Central memory CD8-positive, alpha-beta T cell (primary cell): ENCODE measurements around the gene WDR20.

Source experiments
- ATAC-seq: fragments of 150-1000 bp; cut with Tn5 transposase; replicated peaks from 2 replicates; pipeline ENCODE4 v1.10.0; 2022; ENCODE audit warnings: mild to moderate bottlenecking, moderate FRiP score, moderate number of reproducible peaks; ENCODE audit not compliant: poor library complexity, severe bottlenecking; ENCODE audit errors: extremely low read depth
- DNase-seq, 2 donors: peaks; one replicate each; pipeline ENCODE4 v3.0.0; 2021; ENCODE audit warnings: low spot score in 2 of 2
- H3K27ac Mint-ChIP-seq: one replicate; pipeline ENCODE4 v1.8.0; 2022; ENCODE audit warnings: low read depth, mild to moderate bottlenecking, moderate library complexity, mixed read lengths
- H3K27me3 Mint-ChIP-seq: one replicate; pipeline ENCODE4 v1.8.0; 2022; ENCODE audit warnings: mixed read lengths
- H3K36me3 Mint-ChIP-seq: one replicate; pipeline ENCODE4 v1.8.0; 2022; ENCODE audit warnings: mild to moderate bottlenecking, moderate library complexity, mixed read lengths; ENCODE audit not compliant: insufficient read depth
- H3K4me1 Mint-ChIP-seq: one replicate; pipeline ENCODE4 v1.8.0; 2022; ENCODE audit warnings: mixed read lengths
- H3K4me3 Mint-ChIP-seq: one replicate; pipeline ENCODE4 v1.8.0; 2022; ENCODE audit warnings: mild to moderate bottlenecking, moderate library complexity, mixed read lengths
- H3K9me3 Mint-ChIP-seq: one replicate; pipeline ENCODE4 v1.8.0; 2022; ENCODE audit warnings: mixed read lengths

WDR20 gene

DNA sequence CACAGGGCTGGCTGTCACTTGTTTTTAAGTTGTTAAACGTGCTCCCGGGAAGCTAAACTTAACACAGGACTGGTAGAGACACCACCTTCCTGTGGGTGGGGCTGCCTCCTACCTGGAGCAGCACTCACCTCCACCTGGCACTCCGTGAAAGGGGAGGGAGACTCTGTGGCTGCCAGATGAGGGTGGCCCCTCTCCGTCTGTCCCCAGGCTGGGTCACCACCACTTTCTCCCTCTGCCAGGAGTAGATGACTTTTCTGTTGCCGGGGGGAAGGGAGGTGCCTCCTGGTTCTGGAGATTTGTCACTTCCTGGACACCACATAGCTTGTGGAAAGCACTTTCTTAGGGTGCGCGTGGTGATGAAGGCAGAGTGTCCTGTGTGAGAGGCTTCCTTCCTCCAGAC lies 81.3 kb downstream of the WDR20 start:
- no peak overlapping the region for H3K27ac Mint-ChIP-seq
- H3K4me1 Mint-ChIP-seq: peaks cover 7% of the 10 kb centered on the region
- H3K9me3 Mint-ChIP-seq: no peaks in the 10 kb centered on the region
- DNase-seq (no peak), ATAC-seq (no peak)
- H3K4me3 Mint-ChIP-seq: no peak overlapping the region
- H3K36me3 Mint-ChIP-seq: peaks cover 11% of the 10 kb centered on the region
- no peaks in the 10 kb centered on the region for H3K27me3 Mint-ChIP-seq

DNA sequence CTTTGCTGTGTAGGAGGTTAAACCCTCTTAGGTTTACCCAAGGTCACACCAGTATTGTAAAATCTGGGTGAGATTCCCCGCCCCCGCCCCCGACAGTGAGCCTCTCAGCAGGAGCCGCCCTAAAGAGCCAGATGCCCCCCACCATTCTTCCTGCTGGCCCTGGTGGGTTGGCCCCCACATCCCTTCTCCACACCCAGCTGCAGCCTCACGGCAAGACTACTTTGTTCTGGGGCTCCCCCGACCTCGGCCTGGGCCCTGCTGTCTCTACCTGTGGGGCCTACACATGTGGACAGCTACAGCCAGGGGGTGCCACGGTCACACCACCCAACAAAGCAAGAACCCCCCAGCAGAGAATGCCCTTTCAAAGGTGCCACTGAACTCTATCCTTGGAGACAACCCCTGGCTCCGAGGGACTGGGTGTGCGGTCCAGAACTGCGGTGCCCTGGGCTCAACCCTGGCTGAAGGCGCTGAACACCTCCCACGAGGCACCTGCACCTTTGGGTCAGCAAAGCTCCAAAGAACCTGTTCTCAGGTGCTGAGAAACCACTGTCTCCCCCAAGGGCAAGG lies 82.4 kb downstream of the WDR20 start:
- no peaks in the 10 kb centered on the region for H3K27me3 Mint-ChIP-seq
- H3K36me3 Mint-ChIP-seq: peaks cover 11% of the 10 kb centered on the region
- ATAC-seq (no peak), DNase-seq (no peak)
- H3K27ac Mint-ChIP-seq: no peak overlapping the region
- no peak overlapping the region for H3K4me3 Mint-ChIP-seq
- no peaks in the 10 kb centered on the region for H3K9me3 Mint-ChIP-seq
- peaks cover 7% of the 10 kb centered on the region for H3K4me1 Mint-ChIP-seq

DNA sequence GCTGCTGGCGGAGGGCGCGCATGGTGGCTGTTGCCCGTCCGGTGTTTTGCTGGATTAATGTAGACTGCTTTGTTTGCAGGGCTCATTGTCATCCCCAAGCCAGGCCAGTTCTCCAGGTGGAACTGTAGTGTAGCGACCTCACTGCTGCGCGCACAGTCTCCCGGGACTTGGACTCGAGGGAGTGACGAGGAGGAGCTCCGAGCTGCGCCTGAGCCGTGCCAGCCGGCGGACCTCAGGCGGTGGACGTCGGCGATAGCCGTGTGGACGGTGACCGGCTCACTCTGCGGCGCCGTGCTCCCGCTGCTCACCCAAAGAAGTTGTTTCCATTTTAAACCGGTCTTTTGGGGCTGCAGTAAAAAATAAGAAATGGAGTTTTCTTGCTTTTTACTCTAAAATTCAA lies 83.1 kb downstream of the WDR20 start:
- no peak overlapping the region for H3K27ac Mint-ChIP-seq
- DNase-seq (no peak), ATAC-seq (no peak)
- H3K36me3 Mint-ChIP-seq: peaks cover 11% of the 10 kb centered on the region
- no peaks in the 10 kb centered on the region for H3K27me3 Mint-ChIP-seq
- H3K4me3 Mint-ChIP-seq: no peak overlapping the region
- H3K9me3 Mint-ChIP-seq: no peaks in the 10 kb centered on the region
- H3K4me1 Mint-ChIP-seq: peaks cover under 1% of the 10 kb centered on the region

DNA sequence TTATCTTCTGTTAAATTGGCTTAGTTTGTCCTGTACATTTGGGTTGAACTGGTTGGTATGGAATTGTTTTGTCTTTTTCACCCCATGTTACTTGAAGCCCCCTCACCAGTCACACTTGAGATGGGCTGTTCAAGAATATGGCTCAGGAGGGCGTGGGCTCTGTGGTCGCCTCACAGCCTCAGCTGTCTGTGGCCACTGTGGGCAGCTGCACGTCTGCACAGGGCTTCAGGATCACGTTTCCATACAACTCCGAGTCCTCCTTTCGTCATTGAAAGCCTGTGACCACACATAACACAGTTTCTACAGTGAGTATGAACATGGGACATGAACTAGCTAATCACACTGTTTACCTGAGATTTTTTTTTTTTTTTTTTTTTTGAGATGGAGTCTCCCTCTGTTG lies 84.0 kb downstream of the WDR20 start:
- Mint-ChIP-seq H3K27ac (no peak overlapping the region), H3K36me3 (peaks cover 11% of the 10 kb centered on the region), H3K4me1 (no peaks in the 10 kb centered on the region), H3K4me3 (no peak overlapping the region), H3K9me3 (no peaks in the 10 kb centered on the region), H3K27me3 (no peaks in the 10 kb centered on the region)
- ATAC-seq (no peak), DNase-seq (no peak)

DNA sequence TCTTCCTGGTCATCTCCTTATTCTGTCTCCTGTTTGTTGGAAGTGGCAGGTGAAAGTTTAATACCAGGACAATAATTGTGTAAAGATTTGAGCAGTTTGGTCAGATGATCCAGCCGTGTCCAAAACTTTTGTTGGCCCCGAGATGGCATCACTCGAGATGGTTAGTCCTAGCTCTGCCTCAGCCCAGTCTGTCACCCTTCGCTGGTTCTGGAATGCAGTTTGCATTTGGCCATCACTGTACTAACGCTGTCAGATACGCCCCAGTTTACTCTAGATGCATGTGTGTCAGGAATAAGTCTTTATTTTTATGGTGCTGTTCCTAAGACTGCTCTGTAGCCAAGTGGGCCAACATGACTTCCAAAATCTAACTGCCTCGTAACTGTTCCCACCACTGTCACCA lies 85.7 kb downstream of the WDR20 start:
- Mint-ChIP-seq H3K36me3 (peaks cover 11% of the 10 kb centered on the region), H3K27me3 (no peaks in the 10 kb centered on the region), H3K27ac (peak overlapping the region; percentile 29), H3K4me1 (no peaks in the 10 kb centered on the region), H3K9me3 (no peaks in the 10 kb centered on the region), H3K4me3 (no peak overlapping the region)
- ATAC-seq: no peak
- DNase-seq: no peak

DNA sequence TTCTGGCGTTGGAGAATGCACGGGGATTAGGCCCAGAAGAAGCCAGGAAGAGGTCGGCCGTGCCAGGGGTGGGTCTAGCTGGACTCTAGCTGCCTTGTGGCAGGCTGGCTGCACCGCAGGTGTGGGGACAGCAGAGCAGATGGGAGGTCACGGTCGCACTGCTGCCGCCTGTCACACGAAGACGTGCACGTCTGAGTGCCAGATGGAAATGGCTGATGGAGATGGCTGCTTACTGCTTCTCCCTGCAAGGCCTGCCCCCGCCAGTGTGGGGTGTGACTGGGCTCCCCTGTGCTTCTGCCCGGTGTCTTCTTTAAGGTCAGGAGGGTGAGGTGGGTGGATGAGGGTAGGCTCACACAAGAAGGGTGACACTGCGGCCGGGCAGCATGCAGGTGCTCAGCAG lies 86.2 kb downstream of the WDR20 start:
- H3K4me1 Mint-ChIP-seq: no peaks in the 10 kb centered on the region
- H3K36me3 Mint-ChIP-seq: peaks cover 11% of the 10 kb centered on the region
- no peak for ATAC-seq
- H3K9me3 Mint-ChIP-seq: no peaks in the 10 kb centered on the region
- no peak overlapping the region for H3K4me3 Mint-ChIP-seq
- H3K27ac Mint-ChIP-seq: peak overlapping the region; percentile 29
- no peak for DNase-seq
- no peaks in the 10 kb centered on the region for H3K27me3 Mint-ChIP-seq

DNA sequence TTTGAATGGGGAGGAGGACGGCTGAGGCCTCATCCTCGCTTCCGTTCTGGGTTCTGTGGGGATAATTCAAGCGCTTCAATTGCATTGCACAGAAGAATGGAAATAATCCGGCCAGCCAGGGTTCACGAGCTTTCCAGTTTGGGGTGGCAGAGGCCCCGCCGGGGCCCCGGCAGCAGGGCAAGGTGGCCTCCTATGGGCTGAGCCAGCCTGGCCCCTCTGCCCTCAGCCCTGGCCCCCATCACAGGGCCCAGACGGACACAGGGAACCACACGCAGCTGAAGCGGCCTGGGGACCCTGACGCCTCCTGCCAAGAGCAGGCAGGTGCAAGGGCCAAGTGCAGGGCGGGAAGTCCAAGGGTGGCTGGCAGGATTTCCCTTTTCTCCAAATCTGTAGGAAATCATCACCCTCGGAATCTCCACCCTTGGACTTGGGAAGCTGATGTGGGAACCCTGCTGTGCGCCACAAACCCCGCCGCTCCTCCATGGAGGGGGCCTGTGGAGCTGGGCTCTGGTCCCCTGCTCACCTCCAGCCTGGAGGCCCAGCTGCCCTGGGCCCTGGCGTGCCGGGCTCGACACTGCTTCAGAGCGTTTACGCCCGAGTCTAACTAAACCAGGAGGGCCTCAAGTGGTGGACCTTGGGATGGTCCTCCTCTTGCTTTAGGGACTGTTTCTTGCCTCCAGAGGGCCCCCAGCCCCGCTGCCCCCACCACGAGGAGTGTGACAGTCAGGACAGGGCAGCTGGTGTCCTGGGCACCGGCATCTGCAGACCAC lies 86.8 kb downstream of the WDR20 start:
- no peak overlapping the region for H3K4me3 Mint-ChIP-seq
- H3K9me3 Mint-ChIP-seq: no peaks in the 10 kb centered on the region
- DNase-seq (no peak), ATAC-seq (no peak)
- H3K4me1 Mint-ChIP-seq: no peaks in the 10 kb centered on the region
- no peak overlapping the region for H3K27ac Mint-ChIP-seq
- no peaks in the 10 kb centered on the region for H3K27me3 Mint-ChIP-seq
- peaks cover 11% of the 10 kb centered on the region for H3K36me3 Mint-ChIP-seq

DNA sequence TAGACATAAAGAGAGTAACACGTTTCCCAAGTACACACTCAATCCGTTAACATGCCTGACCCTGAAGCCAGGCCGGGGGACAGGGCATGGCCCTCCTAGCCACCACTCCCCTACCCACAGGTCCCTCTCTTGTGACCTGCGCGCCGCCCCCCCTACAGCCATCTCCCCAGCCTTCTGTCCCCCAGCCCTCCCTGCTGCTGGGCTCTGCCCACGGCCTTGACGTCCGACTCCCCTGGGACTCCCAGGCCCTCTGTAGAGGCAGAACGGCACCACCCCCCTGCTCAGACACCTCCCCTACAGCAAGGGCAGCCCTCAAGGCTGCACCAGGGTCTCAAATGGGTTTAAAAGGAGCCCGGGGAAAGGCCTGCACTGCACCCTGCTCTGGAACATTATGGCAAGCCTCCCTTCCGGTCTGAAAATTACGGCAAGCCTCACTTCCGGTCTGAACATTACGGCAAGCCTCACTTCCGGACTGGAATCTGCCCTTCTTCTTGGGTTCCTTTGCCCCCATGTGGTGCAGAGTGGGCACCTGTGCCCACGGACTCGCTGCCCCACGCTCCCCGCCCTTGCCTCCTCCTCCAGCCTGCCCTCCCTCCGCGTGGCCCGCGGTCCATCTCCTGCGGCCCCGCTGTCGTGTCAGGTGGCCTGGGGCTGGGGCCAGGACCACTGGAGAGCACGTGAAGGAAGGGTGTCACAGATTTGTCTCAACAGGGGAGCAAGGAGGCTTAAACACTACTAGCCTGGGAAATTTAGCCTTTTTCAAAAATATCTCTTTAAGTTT lies 87.7 kb downstream of the WDR20 start:
- DNase-seq: no peak
- H3K27me3 Mint-ChIP-seq: no peaks in the 10 kb centered on the region
- no peak overlapping the region for H3K4me3 Mint-ChIP-seq
- H3K36me3 Mint-ChIP-seq: peaks cover 10% of the 10 kb centered on the region
- no peak for ATAC-seq
- H3K9me3 Mint-ChIP-seq: no peaks in the 10 kb centered on the region
- H3K4me1 Mint-ChIP-seq: no peaks in the 10 kb centered on the region
- no peak overlapping the region for H3K27ac Mint-ChIP-seq

DNA sequence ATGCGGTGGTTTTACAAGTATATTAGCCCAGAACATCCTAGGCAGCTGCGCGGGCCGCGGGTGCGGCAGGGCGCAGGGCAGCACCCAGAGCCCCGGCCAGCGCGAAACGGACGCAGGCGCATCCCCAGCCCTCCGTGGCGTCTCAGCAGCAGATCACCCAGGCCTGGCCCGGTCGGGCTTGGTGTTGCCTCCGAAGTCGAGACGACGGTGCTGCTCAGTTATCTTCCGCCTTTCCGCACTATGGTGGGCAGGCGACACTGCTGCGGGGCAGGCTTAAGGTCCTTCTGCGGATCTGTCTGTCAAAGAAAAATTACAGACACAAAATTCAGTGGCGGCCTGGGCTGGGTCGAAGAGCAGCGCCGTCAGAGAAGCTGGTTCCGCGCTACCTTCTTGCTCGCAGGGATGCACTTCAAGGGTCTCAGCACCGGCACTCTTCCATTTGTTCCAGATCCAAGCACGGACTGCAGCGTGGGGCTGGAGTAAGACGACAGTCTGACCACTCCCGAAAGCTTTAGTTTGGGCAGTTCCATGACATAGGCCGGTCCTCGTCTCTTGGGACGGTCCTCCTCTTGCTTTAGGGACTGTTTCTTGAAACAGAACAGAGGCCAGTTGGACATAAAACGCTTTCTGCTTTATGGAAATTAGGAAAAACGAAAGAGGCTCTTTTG lies 89.5 kb downstream of the WDR20 start:
- Mint-ChIP-seq H3K27me3 (no peaks in the 10 kb centered on the region), H3K9me3 (no peaks in the 10 kb centered on the region), H3K36me3 (peaks cover 4% of the 10 kb centered on the region), H3K27ac (no peak overlapping the region), H3K4me1 (no peaks in the 10 kb centered on the region), H3K4me3 (no peak overlapping the region)
- no peak for DNase-seq
- no peak for ATAC-seq

DNA sequence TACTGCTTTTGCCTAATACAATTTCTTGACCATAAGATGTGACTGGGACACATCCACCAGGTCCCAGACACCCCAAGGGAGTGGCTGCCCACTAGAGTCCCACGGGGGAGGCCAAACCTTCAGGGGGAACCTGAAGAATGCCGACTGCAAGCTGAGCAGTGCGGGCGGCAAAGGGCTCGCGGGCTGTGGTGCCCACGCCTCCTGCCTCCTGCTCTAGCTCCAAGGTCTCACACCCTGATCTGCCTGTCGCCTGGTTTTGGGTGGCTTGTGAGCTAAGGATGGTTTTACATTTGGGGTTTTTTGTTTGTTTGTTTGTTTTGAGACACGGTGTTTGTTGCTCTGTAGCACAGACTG lies 90.0 kb downstream of the WDR20 start:
- Mint-ChIP-seq H3K27me3 (no peaks in the 10 kb centered on the region), H3K4me3 (no peak overlapping the region), H3K4me1 (no peaks in the 10 kb centered on the region), H3K9me3 (no peaks in the 10 kb centered on the region), H3K27ac (no peak overlapping the region), H3K36me3 (peaks cover 2% of the 10 kb centered on the region)
- DNase-seq: no peak
- ATAC-seq: no peak

DNA sequence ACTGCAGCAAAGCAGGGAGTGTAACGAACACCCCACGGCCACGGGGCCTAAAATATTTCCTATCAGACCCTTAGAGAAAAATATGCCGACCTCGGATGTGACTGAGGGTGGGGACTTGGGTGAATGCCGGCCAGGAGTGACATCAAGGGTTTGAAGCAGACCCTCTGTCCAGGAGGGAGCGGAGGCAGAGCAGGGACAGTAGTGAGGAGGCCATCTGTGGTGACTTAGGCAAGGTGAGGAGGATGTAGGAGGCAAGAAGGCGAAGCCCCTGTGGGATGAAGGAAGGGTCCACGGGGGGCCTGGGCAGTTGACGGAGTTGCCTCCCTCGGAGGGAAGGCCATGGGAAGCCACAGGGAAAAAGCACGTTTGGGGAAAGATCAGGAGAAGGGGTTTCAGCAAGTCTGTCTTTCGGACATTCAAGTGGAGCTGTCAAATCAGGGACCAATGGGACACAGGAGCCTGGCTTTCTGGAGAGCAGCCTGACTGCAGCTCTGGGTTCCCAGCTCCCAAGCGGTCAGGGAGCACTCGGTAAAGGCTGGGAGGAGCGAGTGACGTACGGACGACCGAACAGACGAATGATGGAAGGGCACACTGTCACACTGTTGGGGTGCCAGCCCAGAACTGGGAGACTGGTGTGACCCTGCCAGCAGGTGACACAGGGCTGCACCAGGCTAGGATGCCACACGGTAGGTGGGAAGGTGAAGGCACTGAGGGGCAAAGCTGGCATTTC lies 90.9 kb downstream of the WDR20 start:
- H3K4me1 Mint-ChIP-seq: no peaks in the 10 kb centered on the region
- no peak for DNase-seq

More for the DNA sequence above, 90.9 kb downstream of the WDR20 start:
- ATAC-seq: no peak
- Mint-ChIP-seq H3K9me3 (no peaks in the 10 kb centered on the region), H3K36me3 (peaks cover under 1% of the 10 kb centered on the region), H3K27ac (no peak overlapping the region), H3K27me3 (no peaks in the 10 kb centered on the region), H3K4me3 (no peak overlapping the region)
